Astrocyte of the spinal cord (primary cell): ENCODE results near the gene DIAPH2.

Source experiments
- DNase-seq: peaks from one replicate; pipeline ENCODE4 v3.0.0; 2011; ENCODE audit warnings: low read depth, low spot score
- H3K4me3 ChIP-seq: 2 replicates; pipeline ENCODE4 v1.5.1; 2011; ENCODE audit warnings: low read depth, mild to moderate bottlenecking, low read length, moderate library complexity
- CTCF ChIP-seq: IDR thresholded peaks from 2 replicates; pipeline ENCODE4 v1.5.1; 2012; ENCODE audit warnings: low read depth, mild to moderate bottlenecking, low read length, inconsistent platforms
- in situ Hi-C: cut with HindIII; loops from 2 replicates; pipeline ENCODE4 v1.10.0; 2017; ENCODE audit warnings: low sequenced_read_pairs

DIAPH2 gene

DNA sequence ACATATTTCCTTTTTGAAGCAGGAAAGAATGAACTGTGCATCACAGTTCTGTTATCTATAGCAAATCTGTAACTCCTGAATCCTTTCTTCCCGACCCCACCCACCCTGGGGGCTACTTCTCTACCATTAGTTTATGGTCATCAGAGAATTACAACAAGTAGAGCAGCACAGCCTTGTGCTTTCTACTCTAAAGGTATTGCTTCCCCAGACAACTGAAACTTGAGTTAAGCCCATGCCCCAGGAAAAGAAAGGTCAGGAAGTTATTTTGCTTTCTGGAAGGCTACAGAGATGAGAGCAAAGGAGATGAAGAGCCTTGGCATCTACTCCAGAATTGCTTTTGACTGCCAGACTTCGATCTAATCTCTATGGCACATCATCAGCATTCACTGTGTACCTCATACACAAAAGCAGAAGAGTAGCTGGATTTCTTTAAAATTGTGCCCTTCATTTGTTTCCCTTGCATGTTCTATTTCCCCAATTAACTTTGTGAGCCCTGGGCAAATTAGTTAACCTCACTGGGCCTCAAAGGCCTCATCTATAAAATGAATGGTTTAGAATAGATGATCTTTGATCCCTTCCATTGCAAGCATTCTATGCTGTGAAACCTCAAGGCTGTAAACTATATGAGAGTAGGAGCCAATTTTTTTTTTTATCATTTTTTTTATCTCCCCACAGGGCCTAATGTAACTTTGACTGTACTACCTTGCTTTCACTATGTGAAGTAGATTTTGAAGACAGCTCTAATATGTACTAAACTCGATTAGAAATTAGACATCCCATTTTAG, 794.7 kb downstream of the DIAPH2 start:
- H3K4me3 ChIP-seq: no peak overlapping the region
- DNase-seq: no peak
- no peak for TF ChIP-seq CTCF
- in situ Hi-C loops: no loop called here

DNA sequence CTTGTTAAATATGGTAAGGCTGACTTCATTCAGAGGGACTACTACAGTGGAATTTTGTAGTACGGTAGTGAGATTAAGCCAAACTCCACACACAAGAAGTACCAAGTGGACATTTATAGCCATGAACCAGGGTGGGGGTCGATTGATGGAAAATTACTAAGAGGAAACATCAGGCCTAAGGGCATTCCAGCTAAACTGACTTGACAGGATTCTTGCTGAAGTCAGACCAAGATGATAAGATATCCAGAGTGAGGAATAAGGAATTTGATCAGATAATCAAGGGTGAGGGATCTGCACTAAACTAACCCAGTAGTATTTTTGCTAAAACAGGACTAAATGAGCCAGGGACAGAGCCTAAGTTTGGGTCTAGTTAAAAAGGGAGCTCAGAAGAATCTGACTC, 796.6 kb downstream of the DIAPH2 start:
- H3K4me3 ChIP-seq: no peak overlapping the region
- DNase-seq: no peak
- in situ Hi-C loops: no loop called here
- TF ChIP-seq CTCF: no peak

- in situ Hi-C loops: no loop called here
- DNase-seq: no peak
- TF ChIP-seq CTCF: no peak
- no peak overlapping the region for H3K4me3 ChIP-seq
Measured at GRCh38 chrX:97482666-97483300, 798.1 kb downstream of the DIAPH2 start.

- H3K4me3 ChIP-seq: no peak overlapping the region
- DNase-seq: no peak
- no peak for TF ChIP-seq CTCF
- in situ Hi-C loops: no loop called here
Measured at GRCh38 chrX:97490656-97491055, 806.0 kb downstream of the DIAPH2 start.

- DNase-seq: no peak
- H3K4me3 ChIP-seq: no peak overlapping the region
- no peak for TF ChIP-seq CTCF
- in situ Hi-C loops: no loop called here
Measured at GRCh38 chrX:97494756-97495372, 810.2 kb downstream of the DIAPH2 start.

- in situ Hi-C loops: no loop called here
- DNase-seq: no peak
- TF ChIP-seq CTCF: no peak
- H3K4me3 ChIP-seq: no peak overlapping the region
Measured at GRCh38 chrX:97498093-97498492, 813.5 kb downstream of the DIAPH2 start.
